Measurements from ENCODE around the gene CSF3. TPM values are rescaled to one million over a fixed set of nuclear protein-coding genes. Genes with fewer than 3 reads are reported as not detected.
"Not testable (repeated sequence)": the region's sequence is repeated elsewhere in the genome, so short reads cannot be mapped to it uniquely, and the experiment has no call there.

CSF3 gene
- total RNA-seq, 1 donor from 2014 or later: not detected

- CTCF ChIA-PET: interaction anchor here (1.0 kb wide), 1 partner anchor 23 kb away, joined by 3 read pairs; no protein-coding TSS in a partner anchor
- Mint-ChIP-seq H3K27me3 (no peaks in the 10 kb centered on the region), H3K4me1 (no peaks in the 10 kb centered on the region), H3K27ac (no peak overlapping the region), H3K9me3 (no peaks in the 10 kb centered on the region), H3K4me3 (no peak overlapping the region), H3K36me3 (ENCODE audit: low read depth) (no peaks in the 10 kb centered on the region)
- POLR2A ChIA-PET: no interaction called here
- DNase-seq (no peak), ATAC-seq (ENCODE audit: low read depth) (no peak)
- TF ChIP-seq CTCF (IDR thresholded peaks at IDR 0.05): no peak
- intact Hi-C loops (cut with micrococcal nuclease): no loop called here
These were observed 10.5 kb upstream of the CSF3 start for GRCh38 chr17:40004712-40005111.

- DNase-seq: no peak
These were observed 9.7 kb upstream of the CSF3 start for GRCh38 chr17:40005520-40005919.

DNA sequence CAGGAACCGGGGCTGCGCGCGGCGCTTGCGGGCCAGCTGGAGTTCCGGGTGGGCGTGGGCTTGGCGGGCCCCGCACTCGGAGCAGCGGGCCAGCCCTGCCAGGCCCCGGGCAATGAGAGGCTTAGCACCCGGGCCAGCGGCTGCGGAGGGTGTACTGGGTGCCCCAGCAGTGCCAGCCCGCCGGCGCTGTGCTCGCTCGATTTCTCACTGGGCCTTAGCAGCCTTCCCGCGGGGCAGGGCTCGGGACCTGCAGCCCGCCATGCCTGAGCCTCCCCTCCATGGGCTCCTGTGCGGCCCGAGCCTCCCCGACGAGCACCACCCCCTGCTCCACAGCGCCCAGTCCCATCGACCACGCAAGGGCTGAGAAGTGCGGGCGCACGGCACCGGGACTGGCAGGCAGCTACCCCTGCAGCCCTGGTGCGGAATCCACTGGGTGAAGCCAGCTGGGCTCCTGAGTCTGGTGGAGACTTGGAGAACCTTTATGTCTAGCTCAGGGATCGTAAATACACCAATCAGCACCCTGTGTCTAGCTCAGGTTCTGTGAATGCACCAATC, 4.2 kb upstream of the CSF3 start:
- H3K4me1 Mint-ChIP-seq; H3K9me3 Mint-ChIP-seq; H3K4me3 Mint-ChIP-seq; ATAC-seq (ENCODE audit: low read depth); DNase-seq; H3K27me3 Mint-ChIP-seq; H3K36me3 Mint-ChIP-seq (ENCODE audit: low read depth); H3K27ac Mint-ChIP-seq; POLR2A ChIA-PET; intact Hi-C loops (cut with micrococcal nuclease): not testable (repeated sequence)
- CTCF ChIA-PET: interaction anchor here (1.9 kb wide), 1 partner anchor 157 kb away, joined by 5 read pairs; no protein-coding TSS in a partner anchor

More at GRCh38 chr17:40005520-40005919, 9.7 kb upstream of the CSF3 start:
- Mint-ChIP-seq H3K4me3 (no peak overlapping the region), H3K4me1 (no peaks in the 10 kb centered on the region), H3K36me3 (ENCODE audit: low read depth) (no peaks in the 10 kb centered on the region), H3K9me3 (no peaks in the 10 kb centered on the region), H3K27ac (no peak overlapping the region), H3K27me3 (no peaks in the 10 kb centered on the region)
- no peak for ATAC-seq (ENCODE audit: low read depth)
- ChIA-PET POLR2A (interaction anchor here (0.7 kb wide), 1 partner anchor 544 kb away, joined by 6 read pairs; the partner anchor contains the start of gene CDK12), CTCF (interaction anchor here (0.6 to 1.0 kb wide), 2 partner anchors 22 to 130 kb away, joined by 3 read pairs; no protein-coding TSS in a partner anchor)
- no peak for TF ChIP-seq CTCF (IDR thresholded peaks at IDR 0.05)
- intact Hi-C loops (cut with micrococcal nuclease): no loop called here

DNA sequence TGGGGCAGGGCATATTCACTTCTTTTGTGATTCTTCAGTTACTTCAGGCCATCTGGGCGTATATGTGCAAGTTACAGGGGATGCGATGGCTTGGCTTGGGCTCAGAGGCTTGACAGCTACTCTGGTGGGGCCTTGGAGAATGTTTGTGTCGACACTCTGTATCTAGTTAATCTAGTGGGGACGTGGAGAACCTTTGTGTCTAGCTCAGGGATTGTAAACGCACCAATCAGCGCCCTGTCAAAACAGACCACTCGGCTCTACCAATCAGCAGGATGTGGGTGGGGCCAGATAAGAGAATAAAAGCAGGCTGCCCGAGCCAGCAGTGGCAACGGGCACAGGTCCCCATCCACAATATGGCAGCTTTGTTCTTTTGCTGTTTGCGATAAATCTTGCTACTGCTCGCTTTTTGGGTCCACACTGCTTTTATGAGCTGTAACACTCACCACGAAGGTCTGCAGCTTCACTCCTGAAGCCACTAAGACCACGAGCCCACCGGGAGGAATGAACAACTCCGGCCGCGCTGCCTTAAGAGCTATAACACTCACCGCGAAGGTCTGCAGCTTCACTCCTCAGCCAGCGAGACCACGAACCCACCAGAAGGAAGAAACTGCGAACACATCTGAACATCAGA, 3.1 kb upstream of the CSF3 start:
- H3K4me3 Mint-ChIP-seq; intact Hi-C loops (cut with micrococcal nuclease); ATAC-seq (ENCODE audit: low read depth); H3K9me3 Mint-ChIP-seq; H3K36me3 Mint-ChIP-seq (ENCODE audit: low read depth); H3K27me3 Mint-ChIP-seq; H3K27ac Mint-ChIP-seq; DNase-seq; H3K4me1 Mint-ChIP-seq: not testable (repeated sequence)
- CTCF ChIA-PET: interaction anchor here (1.1 to 3.5 kb wide), 6 partner anchors 16 to 404 kb away, joined by 4 to 27 read pairs (median 6); no protein-coding TSS in a partner anchor
- POLR2A ChIA-PET: interaction anchor here (0.6 kb wide), 1 partner anchor 547 kb away, joined by 8 read pairs; no protein-coding TSS in a partner anchor

- intact Hi-C loops (cut with micrococcal nuclease): no loop called here
- Mint-ChIP-seq H3K27me3 (peaks cover 2% of the 10 kb centered on the region), H3K27ac (no peak overlapping the region), H3K4me3 (no peak overlapping the region), H3K4me1 (peaks cover 5% of the 10 kb centered on the region), H3K9me3 (no peaks in the 10 kb centered on the region), H3K36me3 (ENCODE audit: low read depth) (peaks cover 15% of the 10 kb centered on the region)
- no peak for ATAC-seq (ENCODE audit: low read depth)
- no peak for TF ChIP-seq CTCF (IDR thresholded peaks at IDR 0.05)
- no peak for DNase-seq
- POLR2A ChIA-PET: interaction anchor here (0.6 to 1.1 kb wide), 2 partner anchors 177 to 271 kb away, joined by 4 to 13 read pairs; no protein-coding TSS in a partner anchor
- CTCF ChIA-PET: interaction anchor here (1.1 to 3.5 kb wide), 8 partner anchors 12 to 401 kb away, joined by 3 to 27 read pairs (median 7); no protein-coding TSS in a partner anchor
These were observed 762 bp upstream of the CSF3 start for GRCh38 chr17:40014375-40014980.

All from activated B cell treated with CpG ODN at 0.5 μM for 24 hours (primary cell).